HG02623 (cell line): Measurements from ENCODE around the gene CEP85L.

Experiments used
- ATAC-seq: cut with Tn5 transposase; IDR thresholded peaks from one replicate; pipeline ENCODE4 v1.9.1; 2021; ENCODE audit warnings: moderate library complexity; ENCODE audit not compliant: unreplicated experiment

CEP85L gene

DNA sequence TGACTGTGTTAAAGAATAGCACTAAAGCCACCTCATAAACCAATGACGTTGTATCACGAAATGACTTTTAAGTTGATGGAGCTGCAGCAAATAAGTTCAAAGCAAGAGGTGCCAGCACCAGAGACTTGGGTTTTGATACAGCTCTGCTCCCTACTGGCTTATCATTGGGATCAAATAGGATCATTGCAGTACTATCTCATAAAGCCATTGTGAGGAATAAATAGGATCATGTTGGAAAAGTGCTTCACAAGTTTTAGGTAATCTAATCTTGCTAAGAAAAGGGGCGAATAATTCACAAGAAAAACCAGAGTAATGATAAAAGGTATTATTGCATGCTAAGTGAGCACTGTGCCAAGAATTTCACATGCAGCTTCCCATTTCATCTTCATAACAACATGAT lies 10.4 kb upstream of the CEP85L start:
- no peak for ATAC-seq

- no peak for ATAC-seq
Measured at GRCh38 chr6:118660218-118660569, 8.8 kb upstream of the CEP85L start.

GRCh38 chr6:118659513-118660217 lies 8.3 kb upstream of the CEP85L start:
- ATAC-seq, result no peak

DNA sequence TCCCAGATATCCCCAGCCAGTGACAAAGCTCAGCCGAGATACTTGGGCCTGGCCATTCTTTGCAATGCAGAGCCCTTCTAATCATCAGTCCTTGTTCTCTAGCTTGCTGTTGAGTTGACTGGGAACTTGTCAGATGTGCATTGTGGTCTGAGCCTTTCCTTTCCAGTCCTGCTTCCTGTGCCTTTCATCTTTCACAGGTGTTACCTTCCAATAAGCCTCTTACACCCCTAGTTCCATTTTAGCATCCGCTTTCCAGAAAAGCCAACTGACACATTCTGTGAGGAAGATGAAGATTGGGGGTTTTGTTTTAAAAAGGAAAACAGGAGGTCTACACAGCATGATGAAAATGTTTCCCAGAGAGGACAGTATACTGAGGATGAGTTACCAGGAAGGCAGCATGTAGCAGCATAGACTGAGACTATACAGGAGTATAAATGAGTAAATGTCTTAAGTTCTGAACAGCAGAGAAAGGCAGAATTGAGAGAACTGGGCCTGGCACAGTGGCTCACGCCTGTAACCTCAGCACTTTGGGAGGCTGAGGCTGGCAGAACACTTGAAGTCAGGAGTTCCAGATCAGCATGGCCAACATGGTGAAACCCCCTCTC lies 5.6 kb upstream of the CEP85L start:
- peak; percentile 49 for ATAC-seq

DNA sequence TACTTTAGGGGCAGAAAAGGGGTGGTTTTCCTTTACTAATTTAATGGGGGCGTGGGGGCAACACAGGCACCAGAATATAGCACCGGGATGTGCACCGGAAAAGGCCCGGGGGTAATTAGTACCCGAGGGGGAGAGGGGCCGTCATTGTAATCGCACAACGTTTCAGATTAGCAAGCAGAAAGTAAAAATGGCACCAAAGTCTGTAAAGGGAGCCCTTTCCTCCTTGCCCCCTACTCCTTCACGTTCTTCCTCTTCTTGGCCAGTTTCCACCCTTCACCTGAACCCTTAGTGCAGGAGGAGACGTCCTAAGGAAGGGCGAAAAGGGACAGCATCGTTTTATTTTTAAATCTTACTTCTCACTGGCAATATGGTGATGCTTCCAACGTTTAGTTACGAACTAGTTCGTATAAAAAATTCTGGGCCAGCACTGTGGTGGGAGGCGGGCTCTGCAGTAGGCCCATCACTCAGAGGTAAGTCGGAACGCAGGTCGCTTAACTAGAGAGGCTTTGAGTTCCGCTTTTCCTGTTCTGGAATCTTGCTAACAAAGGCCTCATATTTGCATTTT lies 742 bp upstream of the CEP85L start:
- no peak for ATAC-seq

- peak; percentile 27 for ATAC-seq
Measured at GRCh38 chr6:118650582-118651281, 659 bp downstream of the CEP85L start.

- peak; percentile 19 for ATAC-seq
Measured at GRCh38 chr6:118649918-118650581, 1.3 kb downstream of the CEP85L start.

DNA sequence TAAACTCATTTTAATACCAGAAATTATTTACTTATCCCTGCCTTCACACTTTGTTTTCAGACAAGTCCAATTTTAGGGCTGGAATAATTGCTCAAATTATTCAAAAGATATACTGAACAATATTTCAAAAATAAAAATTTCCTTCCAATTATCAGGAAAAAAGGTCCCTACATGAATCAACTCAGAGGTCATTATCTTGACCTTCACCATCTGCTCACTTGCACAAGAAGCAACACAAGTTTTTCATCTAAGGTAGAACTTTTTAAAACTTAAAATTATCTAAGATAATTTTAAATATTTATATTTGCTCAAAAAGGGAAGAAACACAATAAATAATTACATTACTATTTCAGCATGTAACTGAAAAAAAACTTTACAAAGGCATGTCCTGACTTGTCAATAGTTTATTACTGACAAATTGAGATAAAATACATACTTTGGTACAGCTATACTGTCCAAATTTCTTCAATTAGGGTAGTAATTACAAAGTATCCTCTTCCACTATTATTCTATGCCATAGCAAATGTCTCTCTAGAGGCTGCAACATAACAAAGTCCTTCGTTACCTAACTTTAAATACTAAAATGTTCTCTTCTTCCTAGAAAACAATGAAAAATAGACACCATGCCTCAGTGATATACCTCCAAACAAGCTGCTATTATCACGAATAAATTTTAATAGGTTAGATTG lies 2.4 kb downstream of the CEP85L start:
- no peak for ATAC-seq

DNA sequence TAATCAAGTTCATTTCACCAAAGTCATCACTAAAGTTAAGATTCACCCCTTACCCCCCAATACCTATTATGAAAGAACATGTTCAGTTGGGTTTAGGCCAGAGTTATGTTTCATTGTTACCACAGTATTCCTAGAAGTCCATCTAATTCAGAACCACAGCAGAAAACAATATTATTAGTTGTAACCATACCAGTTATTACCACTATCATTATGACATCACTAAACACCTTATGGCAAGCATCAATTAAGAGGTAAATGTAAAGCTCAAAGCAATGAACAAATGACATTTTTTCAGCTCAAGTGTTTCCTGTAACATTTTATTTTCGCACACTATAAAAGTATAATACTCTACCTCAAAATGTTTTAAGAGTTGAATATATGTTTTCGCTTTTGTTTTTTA lies 4.4 kb downstream of the CEP85L start:
- ATAC-seq, result no peak

DNA sequence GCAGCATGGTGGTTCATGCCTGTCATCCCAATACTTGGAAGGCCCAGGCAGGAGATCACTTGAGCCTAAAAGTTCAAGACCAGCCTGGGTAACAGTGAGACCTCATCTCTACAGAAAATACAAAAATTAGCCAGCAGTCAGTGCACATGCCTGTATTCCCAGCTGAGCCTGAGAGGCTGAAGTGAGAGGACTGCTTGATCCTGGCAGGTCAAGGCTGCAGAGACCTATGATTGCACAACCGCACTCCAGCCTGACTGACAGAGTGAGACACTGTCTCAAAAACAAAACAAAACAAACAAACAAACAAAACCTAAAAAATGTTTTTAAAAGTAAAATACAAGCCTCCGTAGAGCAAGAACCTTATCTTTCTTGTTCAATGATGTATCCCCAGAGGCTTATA lies 6.0 kb downstream of the CEP85L start:
- ATAC-seq, result no peak

DNA sequence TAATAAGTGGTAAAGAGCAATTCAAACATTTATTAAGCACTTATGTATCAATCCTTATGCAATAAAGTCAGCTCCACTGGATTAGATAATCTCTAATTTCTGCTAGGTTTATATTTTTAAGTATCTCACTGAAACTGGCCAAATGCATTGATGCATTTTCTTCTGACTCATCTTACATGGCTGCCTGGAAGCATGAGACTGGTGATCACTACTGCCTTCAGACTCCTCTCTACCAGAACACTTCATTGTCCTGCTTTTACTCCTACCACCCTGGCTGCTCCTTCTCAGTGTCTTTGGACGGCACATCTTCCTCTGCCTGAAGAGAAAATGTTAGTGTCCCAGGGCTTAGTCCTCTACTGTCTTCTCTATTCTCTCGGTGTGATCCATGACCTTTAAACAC lies 7.4 kb downstream of the CEP85L start:
- no peak for ATAC-seq

DNA sequence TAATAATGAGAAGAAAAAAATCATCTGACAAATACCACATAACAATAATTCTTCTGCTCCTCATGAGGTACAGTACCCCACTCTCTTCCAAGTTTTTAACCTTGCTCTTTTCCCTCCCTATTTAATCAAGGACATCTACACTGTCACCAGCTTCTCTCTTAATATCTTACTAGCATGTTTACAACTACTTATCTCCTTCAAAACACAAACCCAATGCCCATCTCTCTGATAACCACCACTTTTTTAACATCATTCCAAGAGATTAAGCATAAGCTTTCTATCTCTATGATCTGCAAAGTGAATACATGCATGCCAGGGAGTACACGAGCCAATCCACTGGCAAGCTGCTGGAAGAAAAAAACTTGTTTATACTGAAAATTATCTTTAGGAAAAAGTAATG lies 10.3 kb downstream of the CEP85L start:
- no peak for ATAC-seq

GRCh38 chr6:118639054-118639964 lies 12.1 kb downstream of the CEP85L start:
- peak; percentile 87 for ATAC-seq

DNA sequence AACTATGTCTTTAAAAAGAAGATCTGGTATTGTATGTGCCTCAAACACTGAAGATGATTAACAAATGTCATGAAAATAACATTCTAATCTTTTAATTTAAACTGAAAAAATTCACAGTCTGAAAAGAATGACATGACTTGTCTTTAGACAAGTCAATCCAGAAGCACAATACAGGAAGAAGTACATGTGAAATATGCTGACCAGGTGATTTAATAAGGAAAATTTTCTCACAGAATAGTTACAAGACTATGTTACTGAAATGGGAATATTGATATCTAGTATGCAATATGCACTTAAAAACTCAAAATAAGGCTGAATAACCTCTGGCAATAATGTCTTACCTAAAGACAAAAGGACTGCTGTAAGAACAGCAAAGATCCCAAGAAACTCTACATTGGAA lies 13.1 kb downstream of the CEP85L start:
- ATAC-seq, result no peak

GRCh38 chr6:118635909-118636735 lies 15.3 kb downstream of the CEP85L start:
- ATAC-seq, result no peak

DNA sequence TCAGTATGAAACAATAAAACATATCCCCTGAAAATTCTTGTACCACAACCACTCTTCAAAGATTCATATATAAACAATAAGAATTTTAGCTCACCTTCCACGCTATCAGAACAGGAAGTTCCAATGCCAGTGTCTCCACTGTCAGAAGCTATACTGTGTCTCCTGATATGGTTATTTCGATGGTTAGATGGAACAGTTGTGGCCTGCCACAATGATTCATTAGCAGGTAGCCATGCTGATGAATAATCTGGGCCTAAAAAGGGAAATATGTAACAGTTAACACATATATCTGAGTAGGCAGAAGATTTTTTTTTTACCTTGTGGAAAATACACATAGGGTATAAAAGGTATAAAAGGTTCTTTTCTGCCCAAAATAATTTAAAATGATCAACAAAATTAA lies 19.0 kb downstream of the CEP85L start:
- no peak for ATAC-seq

GRCh38 chr6:118630923-118631322 lies 20.5 kb downstream of the CEP85L start:
- ATAC-seq, result no peak

- ATAC-seq, result no peak
Measured at GRCh38 chr6:118630067-118630466, 21.3 kb downstream of the CEP85L start.

- ATAC-seq, result no peak
Measured at GRCh38 chr6:118627724-118628123, 23.7 kb downstream of the CEP85L start.
